Measurements from ENCODE around the gene NUAK2. TPM values are rescaled to one million over a fixed set of nuclear protein-coding genes. Genes with fewer than 3 reads are reported as not detected.
A peak's percentile ranks its signal among the peaks of the same experiment; 100 is the strongest.

NUAK2 gene
- total and polyA plus RNA-seq, 9 donors: 1.2 to 53.2 (median 3.2) TPM

GRCh38 chr1:205353612-205354011, 32.1 kb upstream of the NUAK2 start:
- H3K36me3 ChIP-seq: no peaks in the 10 kb centered on the region
- H3K9me3 ChIP-seq: no peaks in the 10 kb centered on the region
- DNase-seq: no peak
- TF ChIP-seq, protein P1, sequence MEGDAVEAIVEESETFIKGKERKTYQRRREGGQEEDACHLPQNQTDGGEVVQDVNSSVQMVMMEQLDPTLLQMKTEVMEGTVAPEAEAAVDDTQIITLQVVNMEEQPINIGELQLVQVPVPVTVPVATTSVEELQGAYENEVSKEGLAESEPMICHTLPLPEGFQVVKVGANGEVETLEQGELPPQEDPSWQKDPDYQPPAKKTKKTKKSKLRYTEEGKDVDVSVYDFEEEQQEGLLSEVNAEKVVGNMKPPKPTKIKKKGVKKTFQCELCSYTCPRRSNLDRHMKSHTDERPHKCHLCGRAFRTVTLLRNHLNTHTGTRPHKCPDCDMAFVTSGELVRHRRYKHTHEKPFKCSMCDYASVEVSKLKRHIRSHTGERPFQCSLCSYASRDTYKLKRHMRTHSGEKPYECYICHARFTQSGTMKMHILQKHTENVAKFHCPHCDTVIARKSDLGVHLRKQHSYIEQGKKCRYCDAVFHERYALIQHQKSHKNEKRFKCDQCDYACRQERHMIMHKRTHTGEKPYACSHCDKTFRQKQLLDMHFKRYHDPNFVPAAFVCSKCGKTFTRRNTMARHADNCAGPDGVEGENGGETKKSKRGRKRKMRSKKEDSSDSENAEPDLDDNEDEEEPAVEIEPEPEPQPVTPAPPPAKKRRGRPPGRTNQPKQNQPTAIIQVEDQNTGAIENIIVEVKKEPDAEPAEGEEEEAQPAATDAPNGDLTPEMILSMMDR (IDR thresholded peaks at IDR 0.05): no peak
- TF ChIP-seq POLR2A (IDR thresholded peaks at IDR 0.05): no peak
- no peak for TF ChIP-seq EP300 (IDR thresholded peaks at IDR 0.05)
- peak overlapping the region in 1 of 2 donors; percentile 84 for H3K27ac ChIP-seq
- no peak overlapping the region for H3K4me3 ChIP-seq
- WGBS, 3 donors: 18 to 56% (median 40%) methylated on average over 6 of the region's 6 CpGs
- H3K4me1 ChIP-seq (ENCODE audit: insufficient read depth): peaks cover 16% of the 10 kb centered on the region
- intact Hi-C loops (cut with DNase I): loop anchor here in 2 of 4 donors (5.0 to 10.0 kb wide), 2 partner anchors 34 to 81 kb away; no protein-coding TSS in a partner anchor
- H3K27me3 ChIP-seq: no peaks in the 10 kb centered on the region

- DNase-seq: no peak
- WGBS, 3 donors: 34 to 60% (median 39%) methylated on average over 4 of the region's 4 CpGs
- intact Hi-C loops (cut with DNase I): loop anchor here in 2 of 4 donors (5.0 to 10.0 kb wide), 2 partner anchors 34 to 82 kb away; no protein-coding TSS in a partner anchor
These were observed 31.6 kb upstream of the NUAK2 start for GRCh38 chr1:205353191-205353590.

GRCh38 chr1:205351984-205352713, 30.6 kb upstream of the NUAK2 start:
- no peaks in the 10 kb centered on the region for H3K36me3 ChIP-seq
- peak overlapping the region; percentile 35 to 84 for H3K27ac ChIP-seq
- peak; percentile 78 to 90 (median 82) for DNase-seq
- H3K4me3 ChIP-seq: no peak overlapping the region
- no peaks in the 10 kb centered on the region for H3K9me3 ChIP-seq
- 19 to 39% (median 28%) methylated on average over 11 of the region's 11 CpGs for WGBS, 3 donors
- H3K27me3 ChIP-seq: no peaks in the 10 kb centered on the region
- H3K4me1 ChIP-seq (ENCODE audit: insufficient read depth): peaks cover 16% of the 10 kb centered on the region
- intact Hi-C loops (cut with DNase I): loop anchor here in 2 of 4 donors (5.0 to 10.0 kb wide), 2 partner anchors 35 to 83 kb away; no protein-coding TSS in a partner anchor
- TF ChIP-seq POLR2A (IDR thresholded peaks at IDR 0.05): no peak
- no peak for TF ChIP-seq EP300 (IDR thresholded peaks at IDR 0.05)
- TF ChIP-seq, protein P1 (IDR thresholded peaks at IDR 0.05): no peak

More at GRCh38 chr1:205353191-205353590, 31.6 kb upstream of the NUAK2 start:
- TF ChIP-seq EP300 (IDR thresholded peaks at IDR 0.05) (no peak), POLR2A (IDR thresholded peaks at IDR 0.05) (no peak)
- TF ChIP-seq, protein P1 (IDR thresholded peaks at IDR 0.05): no peak
- H3K27ac ChIP-seq: peak overlapping the region in 1 of 2 donors; percentile 84
- no peaks in the 10 kb centered on the region for H3K9me3 ChIP-seq
- no peaks in the 10 kb centered on the region for H3K36me3 ChIP-seq
- no peaks in the 10 kb centered on the region for H3K27me3 ChIP-seq
- no peak overlapping the region for H3K4me3 ChIP-seq
- H3K4me1 ChIP-seq (ENCODE audit: insufficient read depth): peaks cover 16% of the 10 kb centered on the region

GRCh38 chr1:205350691-205351141, 29.2 kb upstream of the NUAK2 start:
- Histone ChIP-seq H3K36me3 (no peaks in the 10 kb centered on the region), H3K27me3 (no peaks in the 10 kb centered on the region), H3K9me3 (no peaks in the 10 kb centered on the region), H3K4me3 (no peak overlapping the region), H3K27ac (peak overlapping the region in 1 of 2 donors; percentile 20), H3K4me1 (ENCODE audit: insufficient read depth) (peaks cover 16% of the 10 kb centered on the region)
- WGBS, 3 donors: 44 to 51% (median 51%) methylated on average over 8 of the region's 8 CpGs
- intact Hi-C loops (cut with DNase I): loop anchor here in 2 of 4 donors (5.0 to 10.0 kb wide), 2 partner anchors 37 to 84 kb away; no protein-coding TSS in a partner anchor
- DNase-seq: no peak
- no peak for TF ChIP-seq POLR2A (IDR thresholded peaks at IDR 0.05)
- TF ChIP-seq, protein P1 (IDR thresholded peaks at IDR 0.05): no peak
- TF ChIP-seq EP300 (IDR thresholded peaks at IDR 0.05): no peak

Measured in ovary (tissue), 9 donors.